Measurements from ENCODE around the gene AK5.

AK5 gene

DNA sequence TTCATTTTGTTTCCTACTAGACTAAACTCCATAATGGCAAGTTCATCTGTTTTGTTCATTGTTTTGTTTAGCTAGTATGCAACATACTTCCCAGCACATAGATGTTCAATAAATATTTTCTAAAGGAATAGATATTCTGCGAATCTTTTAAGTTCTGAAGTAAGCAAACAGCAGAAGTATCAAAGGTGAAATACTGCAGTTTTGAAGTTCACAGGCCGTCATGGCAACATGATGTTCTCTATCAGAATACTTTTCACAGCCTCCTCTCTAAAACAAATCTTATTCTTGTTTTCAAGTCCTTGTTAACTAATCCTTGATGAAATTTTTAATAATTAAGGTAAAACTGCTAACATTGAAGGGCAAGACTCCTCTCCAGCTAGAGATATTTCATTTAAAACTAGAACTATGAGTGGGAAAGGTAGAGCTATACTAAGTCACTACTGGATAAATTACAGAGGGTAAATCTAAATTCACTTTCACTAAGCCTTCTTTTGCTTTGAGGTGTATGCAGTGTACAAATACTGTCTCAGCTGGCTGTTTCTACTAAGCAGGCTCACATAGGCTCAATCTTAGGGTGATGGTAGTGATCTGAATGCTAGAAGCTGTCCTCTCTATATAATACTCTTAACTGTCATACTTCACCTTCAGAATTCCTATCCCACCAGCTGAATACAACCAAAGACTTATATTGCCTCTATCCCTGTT is 303.9 kb downstream of the AK5 start:
- peak; percentile 30; the same call in 1 of the 3 replicates for ATAC-seq

GRCh38 chr1:77589231-77589630 is 307.4 kb downstream of the AK5 start:
- ATAC-seq = no peak
- TF ChIP-seq BACH2 (CRISPR knock-in tag; IDR thresholded peaks at IDR 0.05; ENCODE audit: borderline replicate concordance) = no peak
- no peak for TF ChIP-seq ZC3H10 (CRISPR knock-in tag; IDR thresholded peaks at IDR 0.05)
- TF ChIP-seq ARNTL (CRISPR knock-in tag; IDR thresholded peaks at IDR 0.05; ENCODE audit: borderline replicate concordance, low read depth) = no peak
- TF ChIP-seq, protein P1, sequence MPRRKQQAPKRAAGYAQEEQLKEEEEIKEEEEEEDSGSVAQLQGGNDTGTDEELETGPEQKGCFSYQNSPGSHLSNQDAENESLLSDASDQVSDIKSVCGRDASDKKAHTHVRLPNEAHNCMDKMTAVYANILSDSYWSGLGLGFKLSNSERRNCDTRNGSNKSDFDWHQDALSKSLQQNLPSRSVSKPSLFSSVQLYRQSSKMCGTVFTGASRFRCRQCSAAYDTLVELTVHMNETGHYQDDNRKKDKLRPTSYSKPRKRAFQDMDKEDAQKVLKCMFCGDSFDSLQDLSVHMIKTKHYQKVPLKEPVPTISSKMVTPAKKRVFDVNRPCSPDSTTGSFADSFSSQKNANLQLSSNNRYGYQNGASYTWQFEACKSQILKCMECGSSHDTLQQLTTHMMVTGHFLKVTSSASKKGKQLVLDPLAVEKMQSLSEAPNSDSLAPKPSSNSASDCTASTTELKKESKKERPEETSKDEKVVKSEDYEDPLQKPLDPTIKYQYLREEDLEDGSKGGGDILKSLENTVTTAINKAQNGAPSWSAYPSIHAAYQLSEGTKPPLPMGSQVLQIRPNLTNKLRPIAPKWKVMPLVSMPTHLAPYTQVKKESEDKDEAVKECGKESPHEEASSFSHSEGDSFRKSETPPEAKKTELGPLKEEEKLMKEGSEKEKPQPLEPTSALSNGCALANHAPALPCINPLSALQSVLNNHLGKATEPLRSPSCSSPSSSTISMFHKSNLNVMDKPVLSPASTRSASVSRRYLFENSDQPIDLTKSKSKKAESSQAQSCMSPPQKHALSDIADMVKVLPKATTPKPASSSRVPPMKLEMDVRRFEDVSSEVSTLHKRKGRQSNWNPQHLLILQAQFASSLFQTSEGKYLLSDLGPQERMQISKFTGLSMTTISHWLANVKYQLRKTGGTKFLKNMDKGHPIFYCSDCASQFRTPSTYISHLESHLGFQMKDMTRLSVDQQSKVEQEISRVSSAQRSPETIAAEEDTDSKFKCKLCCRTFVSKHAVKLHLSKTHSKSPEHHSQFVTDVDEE (CRISPR knock-in tag; IDR thresholded peaks at IDR 0.05) = no peak

More for the DNA sequence above, 303.9 kb downstream of the AK5 start:
- TF ChIP-seq ZFP3 (CRISPR knock-in tag; IDR thresholded peaks at IDR 0.05) (no peak), ISL1 (CRISPR knock-in tag; IDR thresholded peaks at IDR 0.05) (no peak), OSR1 (CRISPR knock-in tag; IDR thresholded peaks at IDR 0.05) (no peak), ZNF70 (CRISPR knock-in tag; IDR thresholded peaks at IDR 0.05) (no peak), ARNTL (CRISPR knock-in tag; IDR thresholded peaks at IDR 0.05; ENCODE audit: borderline replicate concordance, low read depth) (no peak), CSRNP3 (CRISPR knock-in tag; IDR thresholded peaks at IDR 0.05) (no peak), ZNF8 (CRISPR knock-in tag; IDR thresholded peaks at IDR 0.05) (no peak), ESRRG (CRISPR knock-in tag; IDR thresholded peaks at IDR 0.05) (no peak), PATZ1 (CRISPR knock-in tag; IDR thresholded peaks at IDR 0.05; ENCODE audit: borderline replicate concordance) (no peak), PPARA (CRISPR knock-in tag; IDR thresholded peaks at IDR 0.05; ENCODE audit: borderline replicate concordance) (no peak)
- TF ChIP-seq, protein P2, sequence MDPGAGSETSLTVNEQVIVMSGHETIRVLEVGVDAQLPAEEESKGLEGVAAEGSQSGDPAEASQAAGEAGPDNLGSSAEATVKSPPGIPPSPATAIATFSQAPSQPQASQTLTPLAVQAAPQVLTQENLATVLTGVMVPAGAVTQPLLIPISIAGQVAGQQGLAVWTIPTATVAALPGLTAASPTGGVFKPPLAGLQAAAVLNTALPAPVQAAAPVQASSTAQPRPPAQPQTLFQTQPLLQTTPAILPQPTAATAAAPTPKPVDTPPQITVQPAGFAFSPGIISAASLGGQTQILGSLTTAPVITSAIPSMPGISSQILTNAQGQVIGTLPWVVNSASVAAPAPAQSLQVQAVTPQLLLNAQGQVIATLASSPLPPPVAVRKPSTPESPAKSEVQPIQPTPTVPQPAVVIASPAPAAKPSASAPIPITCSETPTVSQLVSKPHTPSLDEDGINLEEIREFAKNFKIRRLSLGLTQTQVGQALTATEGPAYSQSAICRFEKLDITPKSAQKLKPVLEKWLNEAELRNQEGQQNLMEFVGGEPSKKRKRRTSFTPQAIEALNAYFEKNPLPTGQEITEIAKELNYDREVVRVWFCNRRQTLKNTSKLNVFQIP (CRISPR knock-in tag; IDR thresholded peaks at IDR 0.05; ENCODE audit: borderline replicate concordance, low read depth) = no peak
- TF ChIP-seq, protein P1 (CRISPR knock-in tag; IDR thresholded peaks at IDR 0.05) = no peak

- TF ChIP-seq CSDC2 (CRISPR knock-in tag; IDR thresholded peaks at IDR 0.05) (no peak), ZFP3 (CRISPR knock-in tag; IDR thresholded peaks at IDR 0.05) (no peak), ZNF565 (CRISPR knock-in tag; conservative IDR thresholded peaks at IDR 0.05; ENCODE audit: low read depth) (no peak)
- TF ChIP-seq, protein P2 (CRISPR knock-in tag; IDR thresholded peaks at IDR 0.05; ENCODE audit: borderline replicate concordance, low read depth) = no peak
- ATAC-seq = no peak
These were observed 308.8 kb downstream of the AK5 start for GRCh38 chr1:77590651-77591050.

Measured in SK-N-SH treated with all-trans-retinoic acid at 6 μM for 48 hours (cell line).